Astrocyte of the spinal cord (primary cell): ENCODE data around the gene TIMM44.
"Not testable (repeated sequence)": the region's sequence is repeated elsewhere in the genome, so short reads cannot be mapped to it uniquely, and the experiment has no call there.

ENCODE experiments used
- DNase-seq: peaks from one replicate; pipeline ENCODE4 v3.0.0; 2011; ENCODE audit warnings: low read depth, low spot score
- H3K4me3 ChIP-seq: 2 replicates; pipeline ENCODE4 v1.5.1; 2011; ENCODE audit warnings: low read depth, mild to moderate bottlenecking, low read length, moderate library complexity
- CTCF ChIP-seq: IDR thresholded peaks from 2 replicates; pipeline ENCODE4 v1.5.1; 2012; ENCODE audit warnings: low read depth, mild to moderate bottlenecking, low read length, inconsistent platforms
- in situ Hi-C: cut with HindIII; loops from 2 replicates; pipeline ENCODE4 v1.10.0; 2017; ENCODE audit warnings: low sequenced_read_pairs

TIMM44 gene

GRCh38 chr19:7965259-7965841, 21.9 kb upstream of the TIMM44 start:
- no peak for DNase-seq
- no peak for TF ChIP-seq CTCF
- no peak overlapping the region for H3K4me3 ChIP-seq
- in situ Hi-C loops = no loop called here

- no peak overlapping the region for H3K4me3 ChIP-seq
- DNase-seq = no peak
- in situ Hi-C loops = no loop called here
- no peak for TF ChIP-seq CTCF
Observed at GRCh38 chr19:7963566-7963965, 20.1 kb upstream of the TIMM44 start.

- no peak for DNase-seq
- no peak for TF ChIP-seq CTCF
- H3K4me3 ChIP-seq = no peak overlapping the region
- in situ Hi-C loops = no loop called here
Observed at GRCh38 chr19:7962644-7963268, 19.3 kb upstream of the TIMM44 start.

- DNase-seq = no peak
- in situ Hi-C loops = no loop called here
- no peak overlapping the region for H3K4me3 ChIP-seq
- no peak for TF ChIP-seq CTCF
Observed at GRCh38 chr19:7961920-7962626, 18.6 kb upstream of the TIMM44 start.

- in situ Hi-C loops, DNase-seq, H3K4me3 ChIP-seq: not testable (repeated sequence)
Observed at GRCh38 chr19:7961082-7961481, 17.6 kb upstream of the TIMM44 start.

- in situ Hi-C loops = no loop called here
Observed at GRCh38 chr19:7959211-7959610, 15.7 kb upstream of the TIMM44 start.

More at GRCh38 chr19:7959211-7959610, 15.7 kb upstream of the TIMM44 start:
- H3K4me3 ChIP-seq = no peak overlapping the region
- no peak for TF ChIP-seq CTCF
- no peak for DNase-seq
